Measurements from ENCODE around the gene FRMD1.

The FRMD1 gene

DNA sequence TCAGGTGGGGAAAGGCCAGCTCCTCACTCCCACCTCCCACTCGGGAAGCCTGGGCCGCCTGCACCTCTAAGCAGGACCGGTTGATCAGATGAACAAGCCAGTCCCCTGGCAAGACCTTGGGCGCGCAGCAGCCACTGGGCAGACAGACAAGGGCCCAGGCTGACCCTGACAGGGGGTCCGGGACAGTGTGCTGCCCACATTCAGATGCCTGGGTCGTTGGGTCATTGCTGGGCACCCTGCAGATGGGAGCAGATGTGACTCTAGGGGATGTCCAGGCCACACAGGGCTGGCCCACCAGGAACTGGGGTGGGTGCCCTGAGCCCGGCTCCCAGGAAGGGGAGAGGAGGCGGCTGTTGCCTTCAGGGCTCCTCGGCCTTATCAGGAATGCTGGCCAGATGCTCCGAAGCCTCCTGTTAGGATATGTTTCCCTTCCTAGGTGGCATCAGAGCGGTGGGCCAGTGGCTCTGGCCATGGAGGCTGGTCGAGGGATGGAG, 17.3 kb upstream of the FRMD1 start:
- no peak for DNase-seq (ENCODE audit: low read depth in 2 of 2, low spot score in 1 of 2)

DNA sequence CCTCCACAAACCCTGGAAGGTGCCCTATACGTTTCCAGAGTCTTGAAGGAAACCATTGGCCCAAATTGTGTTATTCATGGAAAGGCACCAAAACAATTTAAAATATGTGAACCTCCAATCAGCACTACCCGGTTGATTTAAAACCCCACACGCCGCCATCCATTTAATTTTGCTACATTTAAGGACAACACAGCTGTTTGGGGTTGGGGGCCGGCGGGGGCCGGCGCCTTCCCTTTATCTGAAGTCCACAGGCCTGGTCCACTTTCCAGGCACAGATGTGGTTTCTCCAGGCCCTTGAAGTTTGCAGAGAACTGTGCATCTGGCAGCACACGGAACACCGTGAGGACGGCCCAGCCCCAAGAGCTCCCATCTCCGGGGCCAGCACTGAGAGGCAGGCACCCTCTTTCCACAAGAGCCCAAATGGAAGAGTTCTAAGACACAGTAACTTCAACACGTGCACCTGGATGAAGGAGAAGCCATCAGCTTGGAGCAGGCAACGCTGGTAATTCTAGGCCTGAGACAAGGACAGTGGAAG, 16.8 kb upstream of the FRMD1 start:
- no peak for DNase-seq (ENCODE audit: low read depth in 2 of 2, low spot score in 1 of 2)

DNA sequence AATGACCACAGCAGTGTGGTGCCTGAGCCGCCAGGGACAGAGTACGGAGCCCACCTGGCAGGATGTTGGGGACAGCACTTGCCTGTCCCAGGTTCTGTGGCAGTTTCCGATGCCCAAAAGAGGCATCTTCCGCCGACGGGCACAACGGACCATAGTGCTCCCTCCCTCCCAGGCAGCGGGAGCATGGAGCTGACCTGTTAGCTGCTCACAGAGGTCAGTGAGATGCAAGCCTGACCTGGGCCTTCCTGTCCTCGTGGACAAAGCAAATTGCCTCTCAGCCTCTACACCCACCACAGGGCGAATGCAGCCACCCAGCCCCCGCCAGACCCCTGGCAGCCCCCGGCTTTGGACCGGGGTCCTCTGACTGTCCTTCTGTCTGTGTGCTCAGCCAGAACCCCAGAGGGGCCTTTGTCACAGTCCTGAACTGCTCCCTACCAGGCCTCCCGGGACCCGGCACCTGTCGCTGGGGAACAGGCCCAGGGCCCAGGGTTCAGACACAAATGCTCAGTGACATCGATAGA, 16.2 kb upstream of the FRMD1 start:
- no peak for DNase-seq (ENCODE audit: low read depth in 2 of 2, low spot score in 1 of 2)

- no peak for DNase-seq (ENCODE audit: low read depth in 2 of 2, low spot score in 1 of 2)
These were observed 14.6 kb upstream of the FRMD1 start for GRCh38 chr6:168093634-168094033.

- no peak for DNase-seq (ENCODE audit: low read depth in 2 of 2, low spot score in 1 of 2)
These were observed 14.1 kb upstream of the FRMD1 start for GRCh38 chr6:168093071-168093505.

DNA sequence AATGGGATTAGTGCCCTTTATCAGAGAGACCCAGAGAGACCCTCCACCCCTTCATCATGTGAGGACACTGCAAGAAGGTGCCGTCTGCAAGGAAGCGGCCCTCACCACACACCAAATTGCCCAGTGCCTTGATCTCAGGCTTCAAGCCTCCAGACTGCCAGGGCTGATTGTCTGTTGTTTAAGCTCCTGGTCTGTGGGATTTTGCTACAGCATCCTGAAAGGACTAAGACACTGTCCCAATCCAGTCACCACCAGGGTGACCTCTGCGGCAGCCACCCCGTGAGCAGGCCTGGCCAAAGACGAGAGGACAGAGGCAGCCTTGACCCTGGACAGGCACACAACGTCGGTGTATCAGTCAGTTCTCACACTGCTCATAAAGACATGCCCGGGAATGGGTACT, 13.5 kb upstream of the FRMD1 start:
- no peak for DNase-seq (ENCODE audit: low read depth in 2 of 2, low spot score in 1 of 2)

- no peak for DNase-seq (ENCODE audit: low read depth in 2 of 2, low spot score in 1 of 2)
These were observed 12.6 kb upstream of the FRMD1 start for GRCh38 chr6:168091381-168092264.

DNA sequence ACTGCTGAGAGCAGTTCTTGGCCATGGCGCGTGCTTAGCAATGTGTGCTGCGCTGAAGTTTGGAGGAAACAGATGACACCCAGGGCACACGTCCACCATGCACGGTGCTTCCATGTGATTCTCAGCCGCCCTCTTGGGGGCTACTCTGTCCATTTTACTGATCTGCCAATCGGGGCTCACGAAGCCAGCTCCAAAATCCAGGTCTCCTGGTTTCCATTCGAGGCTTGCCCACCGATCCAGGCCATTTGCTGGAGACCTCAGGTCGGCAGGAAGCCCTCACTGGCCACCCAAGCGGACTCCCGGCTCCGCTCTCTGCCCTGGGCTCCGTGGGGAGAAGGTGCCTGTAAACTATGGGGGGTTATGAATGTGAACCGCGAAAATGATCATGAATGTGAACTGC, 11.7 kb upstream of the FRMD1 start:
- DNase-seq (ENCODE audit: low read depth in 2 of 2, low spot score in 1 of 2), result no peak

DNA sequence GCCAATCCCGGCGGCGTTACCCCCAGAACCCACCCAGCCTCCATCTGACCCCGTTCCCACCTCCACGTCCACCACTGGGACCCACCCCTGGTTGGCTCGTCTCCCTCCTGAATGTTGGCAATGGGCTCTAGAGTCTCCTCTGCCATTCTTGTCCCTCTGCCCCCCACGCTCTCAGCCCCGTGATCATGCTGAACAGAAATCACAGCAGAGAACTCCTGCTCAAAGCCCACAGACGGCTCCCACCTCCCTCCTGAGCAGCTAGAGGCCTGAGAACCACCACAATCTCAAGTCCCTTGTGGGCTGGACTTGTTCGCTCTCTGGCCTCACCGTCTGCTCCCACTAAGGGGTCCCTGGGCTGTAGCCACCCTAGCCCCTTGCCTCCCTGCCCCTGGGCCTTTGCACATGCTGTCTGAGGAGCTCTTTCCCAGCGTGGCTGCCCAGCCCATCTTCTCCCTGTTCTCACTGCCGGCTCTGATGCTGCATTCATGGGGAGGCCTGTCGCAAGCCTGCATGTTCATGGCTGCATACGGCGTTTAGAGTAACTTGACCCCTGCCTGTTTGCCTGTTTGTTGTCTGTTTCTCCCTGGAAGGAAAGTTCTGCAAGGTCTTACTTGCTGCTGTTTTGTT, 11.2 kb upstream of the FRMD1 start:
- DNase-seq (ENCODE audit: low read depth in 2 of 2, low spot score in 1 of 2), result no peak

GRCh38 chr6:168089186-168090063, 10.4 kb upstream of the FRMD1 start:
- no peak for DNase-seq (ENCODE audit: low read depth in 2 of 2, low spot score in 1 of 2)

GRCh38 chr6:168088161-168089053, 9.4 kb upstream of the FRMD1 start:
- DNase-seq (ENCODE audit: low read depth in 2 of 2, low spot score in 1 of 2), result no peak

GRCh38 chr6:168087436-168088160, 8.6 kb upstream of the FRMD1 start:
- DNase-seq (ENCODE audit: low read depth in 2 of 2, low spot score in 1 of 2), result no peak

GRCh38 chr6:168086616-168087015, 7.6 kb upstream of the FRMD1 start:
- DNase-seq (ENCODE audit: low read depth in 2 of 2, low spot score in 1 of 2), result no peak

- no peak for DNase-seq (ENCODE audit: low read depth in 2 of 2, low spot score in 1 of 2)
These were observed 7.1 kb upstream of the FRMD1 start for GRCh38 chr6:168086066-168086465.

- no peak for DNase-seq (ENCODE audit: low read depth in 2 of 2, low spot score in 1 of 2)
These were observed 5.6 kb upstream of the FRMD1 start for GRCh38 chr6:168084465-168085160.

DNA sequence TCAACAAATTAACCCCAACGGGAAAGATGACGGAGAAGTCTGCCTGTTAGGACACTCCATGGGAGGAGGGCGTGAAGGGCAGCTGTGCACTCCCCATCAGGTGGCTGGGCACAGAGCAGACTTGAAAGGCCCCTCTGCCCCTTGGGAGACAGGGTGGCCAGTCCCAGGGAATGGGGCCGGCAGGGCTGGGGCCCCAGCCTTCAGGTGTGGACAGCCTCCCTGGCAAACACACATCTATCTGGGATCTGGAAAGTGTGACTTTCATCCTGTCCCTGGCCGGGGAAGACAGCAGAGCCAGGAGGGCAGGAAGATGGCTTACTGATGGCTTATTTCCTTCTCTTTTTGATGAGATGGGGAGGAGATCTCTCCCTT, 4.5 kb upstream of the FRMD1 start:
- DNase-seq (ENCODE audit: low read depth in 2 of 2, low spot score in 1 of 2), result no peak

DNA sequence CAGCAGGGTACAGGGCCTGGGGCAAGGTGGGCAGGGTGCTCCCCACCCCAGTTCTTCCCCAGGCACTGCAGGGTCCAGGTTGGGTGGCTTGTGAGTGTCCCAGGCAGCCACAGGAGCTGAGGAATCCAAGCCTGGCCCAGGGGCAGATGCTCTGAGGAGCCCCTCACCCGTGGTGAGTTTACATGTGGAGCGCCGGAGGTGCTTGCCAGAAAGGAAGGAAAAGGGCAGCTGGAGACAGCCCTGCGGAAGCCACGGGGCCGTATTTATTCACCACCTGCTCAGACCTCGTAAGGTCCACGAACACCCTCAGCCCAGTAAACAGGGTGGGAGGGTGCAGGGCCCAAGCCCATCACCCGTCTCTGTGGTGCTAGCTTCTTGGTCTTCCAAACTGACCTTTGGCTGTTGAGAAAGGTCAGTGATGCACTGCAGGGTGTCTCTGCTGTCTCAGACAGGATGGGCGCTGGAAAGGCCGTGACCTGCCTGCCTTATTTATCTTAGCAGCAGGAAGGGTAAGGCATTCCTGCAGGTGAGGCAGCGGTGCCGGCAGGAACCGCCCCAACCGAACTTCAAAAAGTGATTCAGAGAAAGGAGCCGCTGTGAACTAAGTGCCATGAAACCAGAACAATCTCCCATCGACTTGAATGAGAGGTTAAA, 4.0 kb upstream of the FRMD1 start:
- DNase-seq (ENCODE audit: low read depth in 2 of 2, low spot score in 1 of 2), result no peak

DNA sequence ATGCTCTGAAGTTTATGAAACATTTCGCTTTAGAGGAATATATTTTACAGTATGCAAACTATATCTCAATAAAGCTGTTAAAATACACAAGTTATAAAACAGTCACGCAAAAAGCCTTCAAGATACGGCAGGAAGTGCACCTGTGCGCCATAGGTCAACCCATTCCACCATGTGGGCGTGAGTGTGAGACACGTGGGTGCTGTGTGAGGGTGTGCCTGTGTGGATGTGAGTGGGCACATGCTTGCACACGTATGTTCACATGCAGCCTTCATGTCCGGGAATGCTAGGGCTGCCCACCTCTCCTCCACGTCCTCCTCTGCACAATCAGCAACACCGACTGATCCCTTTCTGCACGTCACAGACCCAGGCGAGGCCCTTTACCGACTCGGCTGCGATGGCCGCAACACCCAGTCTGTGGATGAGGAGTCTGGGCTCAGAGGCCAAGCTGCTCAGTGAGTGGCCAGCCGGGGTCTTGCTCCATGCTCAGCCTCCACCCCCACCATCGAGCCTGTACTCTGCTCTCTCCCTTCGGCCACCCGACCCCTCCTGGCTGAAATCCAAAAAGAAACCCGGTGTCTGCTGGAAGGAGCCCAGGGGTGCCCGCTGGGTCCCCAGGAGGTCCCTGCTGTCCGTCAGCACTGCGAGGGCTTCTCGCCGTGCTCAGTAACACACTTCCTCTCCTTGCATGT, 3.0 kb upstream of the FRMD1 start:
- no peak for DNase-seq (ENCODE audit: low read depth in 2 of 2, low spot score in 1 of 2)

Data from stimulated activated CD8-positive, alpha-beta memory T cell treated with anti-CD3 and anti-CD28 coated beads, Interleukin-4, amount 100 ng/mL, for 4 hours (primary cell).